Measurements from ENCODE around the gene TXNRD2.

Gene TXNRD2

DNA sequence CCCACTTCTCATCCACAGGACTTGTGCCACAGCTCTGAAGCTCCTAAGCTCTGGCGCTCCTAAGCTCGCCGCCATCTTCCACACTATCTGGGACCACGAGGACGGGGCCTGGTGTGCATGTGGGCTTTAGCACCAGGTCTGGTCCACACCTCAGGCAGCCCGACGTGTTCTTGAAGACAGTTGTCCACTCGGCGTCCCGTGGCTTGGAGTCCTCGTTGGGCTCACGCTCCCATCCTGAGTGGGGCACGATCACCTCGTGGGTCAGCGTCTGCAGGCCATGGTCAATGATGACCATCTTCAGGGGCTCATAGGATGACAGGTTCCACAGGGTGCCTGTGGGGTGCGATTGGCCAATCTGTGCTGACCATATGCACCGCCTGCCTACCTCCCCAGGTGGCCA lies 37.1 kb upstream of the TXNRD2 start:
- no peaks in the 10 kb centered on the region for H3K27me3 ChIP-seq (ENCODE audit: control insufficient read depth, insufficient read depth, low read length)
- H3K9ac ChIP-seq (ENCODE audit: low read length), result no peak overlapping the region
- H3K9me3 ChIP-seq (ENCODE audit: control insufficient read depth, insufficient read depth, low read depth, low read length), result no peaks in the 10 kb centered on the region
- no peak overlapping the region for H3K4me3 ChIP-seq (ENCODE audit: low read depth, low read length)
- peaks cover 10% of the 10 kb centered on the region for H3K4me1 ChIP-seq (ENCODE audit: control insufficient read depth, insufficient read depth, low read length)
- no peak overlapping the region for H3K27ac ChIP-seq (ENCODE audit: low read depth, low read length)
- peaks cover 54% of the 10 kb centered on the region for H3K36me3 ChIP-seq (ENCODE audit: control insufficient read depth, insufficient read depth, low read length)

- peaks cover 64% of the 10 kb centered on the region for H3K36me3 ChIP-seq (ENCODE audit: control insufficient read depth, insufficient read depth, low read length)
- no peak overlapping the region for H3K9ac ChIP-seq (ENCODE audit: low read length)
- H3K4me3 ChIP-seq (ENCODE audit: low read depth, low read length), result no peak overlapping the region
- H3K9me3 ChIP-seq (ENCODE audit: control insufficient read depth, insufficient read depth, low read depth, low read length), result no peaks in the 10 kb centered on the region
- no peaks in the 10 kb centered on the region for H3K27me3 ChIP-seq (ENCODE audit: control insufficient read depth, insufficient read depth, low read length)
- H3K4me1 ChIP-seq (ENCODE audit: control insufficient read depth, insufficient read depth, low read length), result peaks cover 10% of the 10 kb centered on the region
- no peak overlapping the region for H3K27ac ChIP-seq (ENCODE audit: low read depth, low read length)
Observed at GRCh38 chr22:19977296-19978243, 36.0 kb upstream of the TXNRD2 start.

GRCh38 chr22:19976671-19977070 lies 35.1 kb upstream of the TXNRD2 start:
- peaks cover 10% of the 10 kb centered on the region for H3K4me1 ChIP-seq (ENCODE audit: control insufficient read depth, insufficient read depth, low read length)
- no peak overlapping the region for H3K9ac ChIP-seq (ENCODE audit: low read length)
- no peak overlapping the region for H3K4me3 ChIP-seq (ENCODE audit: low read depth, low read length)
- no peak overlapping the region for H3K27ac ChIP-seq (ENCODE audit: low read depth, low read length)
- no peaks in the 10 kb centered on the region for H3K27me3 ChIP-seq (ENCODE audit: control insufficient read depth, insufficient read depth, low read length)
- peaks cover 68% of the 10 kb centered on the region for H3K36me3 ChIP-seq (ENCODE audit: control insufficient read depth, insufficient read depth, low read length)
- H3K9me3 ChIP-seq (ENCODE audit: control insufficient read depth, insufficient read depth, low read depth, low read length), result no peaks in the 10 kb centered on the region

GRCh38 chr22:19975707-19976035 lies 34.1 kb upstream of the TXNRD2 start:
- Histone ChIP-seq H3K27me3 (ENCODE audit: control insufficient read depth, insufficient read depth, low read length) (no peaks in the 10 kb centered on the region), H3K27ac (ENCODE audit: low read depth, low read length) (no peak overlapping the region), H3K36me3 (ENCODE audit: control insufficient read depth, insufficient read depth, low read length) (peaks cover 67% of the 10 kb centered on the region), H3K4me3 (ENCODE audit: low read depth, low read length) (no peak overlapping the region), H3K9ac (ENCODE audit: low read length) (no peak overlapping the region), H3K9me3 (ENCODE audit: control insufficient read depth, insufficient read depth, low read depth, low read length) (no peaks in the 10 kb centered on the region), H3K4me1 (ENCODE audit: control insufficient read depth, insufficient read depth, low read length) (peaks cover 10% of the 10 kb centered on the region)

GRCh38 chr22:19974935-19975706 lies 33.5 kb upstream of the TXNRD2 start:
- H3K9ac ChIP-seq (ENCODE audit: low read length), result no peak overlapping the region

DNA sequence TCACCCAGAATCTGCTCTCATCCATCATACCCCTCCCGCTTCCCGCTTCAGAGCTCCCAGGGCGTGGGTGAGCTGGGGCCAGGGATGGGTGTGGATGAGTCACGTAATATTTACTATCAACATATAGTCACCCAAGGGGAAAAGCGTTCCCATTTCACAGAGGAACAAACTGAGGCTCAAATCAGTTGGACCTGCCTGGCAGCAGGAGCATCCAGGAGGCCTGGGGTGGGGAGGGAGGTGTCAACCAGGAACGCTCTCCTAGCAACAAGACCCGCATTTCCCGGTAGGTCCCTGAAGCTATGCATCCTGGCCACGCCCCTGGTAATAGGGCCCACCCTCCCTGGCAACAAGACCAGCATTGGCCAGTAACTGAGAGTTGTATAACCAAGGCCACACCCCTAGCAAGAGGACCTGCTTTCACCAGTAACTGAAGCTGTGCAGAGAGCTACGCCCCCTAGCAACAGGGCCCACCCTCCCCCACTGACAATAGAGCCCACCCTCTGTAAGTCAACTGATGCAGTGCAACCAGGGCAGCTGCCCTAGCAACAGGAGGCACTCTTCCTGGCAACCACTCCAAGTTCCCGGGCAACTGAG lies 32.7 kb upstream of the TXNRD2 start:
- Histone ChIP-seq H3K36me3 (ENCODE audit: control insufficient read depth, insufficient read depth, low read length) (peaks cover 60% of the 10 kb centered on the region), H3K4me1 (ENCODE audit: control insufficient read depth, insufficient read depth, low read length) (peaks cover 10% of the 10 kb centered on the region), H3K27me3 (ENCODE audit: control insufficient read depth, insufficient read depth, low read length) (no peaks in the 10 kb centered on the region), H3K9ac (ENCODE audit: low read length) (no peak overlapping the region), H3K9me3 (ENCODE audit: control insufficient read depth, insufficient read depth, low read depth, low read length) (no peaks in the 10 kb centered on the region), H3K27ac (ENCODE audit: low read depth, low read length) (no peak overlapping the region), H3K4me3 (ENCODE audit: low read depth, low read length) (no peak overlapping the region)

More at GRCh38 chr22:19974935-19975706, 33.5 kb upstream of the TXNRD2 start:
- H3K4me3 ChIP-seq (ENCODE audit: low read depth, low read length), result no peak overlapping the region
- H3K9me3 ChIP-seq (ENCODE audit: control insufficient read depth, insufficient read depth, low read depth, low read length), result no peaks in the 10 kb centered on the region
- peak overlapping the region; percentile 2; the same call in 1 of the 2 replicates for H3K27ac ChIP-seq (ENCODE audit: low read depth, low read length)
- H3K4me1 ChIP-seq (ENCODE audit: control insufficient read depth, insufficient read depth, low read length), result peaks cover 10% of the 10 kb centered on the region
- peaks cover 64% of the 10 kb centered on the region for H3K36me3 ChIP-seq (ENCODE audit: control insufficient read depth, insufficient read depth, low read length)
- no peaks in the 10 kb centered on the region for H3K27me3 ChIP-seq (ENCODE audit: control insufficient read depth, insufficient read depth, low read length)

DNA sequence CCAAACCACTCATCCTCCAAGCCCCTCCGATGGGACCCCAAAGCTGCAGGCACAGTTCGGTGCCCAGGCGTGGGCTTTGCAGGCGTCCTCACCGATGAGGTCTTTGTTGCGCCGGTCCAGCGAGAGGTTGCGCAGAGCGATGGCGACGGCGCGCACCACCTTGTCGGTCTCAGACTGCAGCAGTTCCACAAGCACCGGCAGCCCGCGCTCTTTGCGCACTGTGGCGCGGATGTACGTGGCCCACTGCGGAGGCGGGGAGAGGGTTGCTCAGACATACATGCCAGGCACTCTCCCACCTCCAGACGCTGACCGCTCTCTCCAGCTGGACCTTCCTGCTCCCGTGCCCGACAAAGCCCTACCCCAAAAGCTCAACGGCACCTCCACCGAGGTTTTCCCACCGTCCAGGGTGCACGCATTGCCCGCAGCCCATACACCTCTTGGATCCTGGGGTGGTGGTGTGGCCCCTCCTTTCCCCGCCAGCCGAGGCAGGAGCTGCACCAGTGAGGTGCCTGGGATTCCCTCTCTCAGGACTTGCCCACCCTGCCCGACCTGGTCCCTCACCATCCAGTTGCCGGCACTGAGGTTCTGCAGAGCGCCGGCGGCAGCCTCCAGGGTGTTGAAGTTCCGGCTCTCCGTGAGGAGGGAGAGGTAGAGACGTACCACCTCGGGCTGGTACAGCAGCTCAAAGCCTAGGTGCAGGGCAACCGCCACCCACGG lies 32.1 kb upstream of the TXNRD2 start:
- Histone ChIP-seq H3K27me3 (ENCODE audit: control insufficient read depth, insufficient read depth, low read length) (no peaks in the 10 kb centered on the region), H3K9ac (ENCODE audit: low read length) (no peak overlapping the region)

DNA sequence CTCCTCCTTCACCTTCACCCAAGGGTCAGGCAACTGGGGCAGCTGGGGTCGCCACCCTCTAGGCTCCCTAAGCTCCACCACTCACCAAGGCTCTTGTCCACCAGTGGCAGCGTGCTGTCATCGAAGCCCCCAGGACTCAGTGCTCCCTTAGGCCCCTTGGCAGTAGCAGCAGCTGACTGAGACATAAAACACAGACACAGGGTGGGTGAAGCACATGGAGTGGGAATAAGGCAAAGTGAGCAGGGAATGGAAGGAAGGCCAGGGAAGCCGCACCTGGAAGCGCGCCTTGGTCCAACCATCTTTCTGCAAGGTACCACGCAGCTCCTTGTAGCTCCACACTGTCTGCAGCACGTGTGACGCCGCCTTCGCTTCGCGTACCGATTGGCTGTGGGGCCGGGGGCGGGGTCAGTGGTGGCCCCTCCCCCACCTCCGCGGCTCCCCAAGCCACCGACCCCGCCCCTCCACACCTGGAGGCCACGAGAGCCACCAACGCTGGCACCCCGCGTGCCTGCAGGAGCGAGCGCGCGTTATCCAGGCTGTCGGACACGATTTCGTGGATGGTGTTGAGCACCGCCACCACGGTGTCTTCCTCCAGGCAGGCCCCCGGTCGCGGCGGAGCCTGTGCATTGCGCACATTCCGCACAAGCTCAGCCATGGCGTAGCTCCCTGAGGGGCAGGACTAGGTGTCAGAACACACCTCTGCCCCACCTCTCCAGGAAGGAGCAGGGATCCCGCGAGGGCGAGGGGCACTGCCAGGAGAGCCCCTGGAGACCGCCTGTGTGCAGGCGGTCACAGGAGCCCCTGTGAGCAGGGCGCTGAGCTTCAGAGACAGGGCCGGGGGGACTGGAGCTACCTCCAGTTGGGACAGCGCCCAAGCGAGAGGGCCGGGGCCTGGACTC lies 31.3 kb upstream of the TXNRD2 start:
- Histone ChIP-seq H3K27ac (ENCODE audit: low read depth, low read length) (no peak overlapping the region), H3K27me3 (ENCODE audit: control insufficient read depth, insufficient read depth, low read length) (no peaks in the 10 kb centered on the region), H3K9ac (ENCODE audit: low read length) (no peak overlapping the region), H3K4me1 (ENCODE audit: control insufficient read depth, insufficient read depth, low read length) (peaks cover 10% of the 10 kb centered on the region), H3K4me3 (ENCODE audit: low read depth, low read length) (no peak overlapping the region), H3K36me3 (ENCODE audit: control insufficient read depth, insufficient read depth, low read length) (peaks cover 50% of the 10 kb centered on the region), H3K9me3 (ENCODE audit: control insufficient read depth, insufficient read depth, low read depth, low read length) (no peaks in the 10 kb centered on the region)

More for the DNA sequence above, 32.1 kb upstream of the TXNRD2 start:
- Histone ChIP-seq H3K36me3 (ENCODE audit: control insufficient read depth, insufficient read depth, low read length) (peaks cover 53% of the 10 kb centered on the region), H3K9me3 (ENCODE audit: control insufficient read depth, insufficient read depth, low read depth, low read length) (no peaks in the 10 kb centered on the region), H3K27ac (ENCODE audit: low read depth, low read length) (no peak overlapping the region), H3K4me3 (ENCODE audit: low read depth, low read length) (no peak overlapping the region), H3K4me1 (ENCODE audit: control insufficient read depth, insufficient read depth, low read length) (peaks cover 10% of the 10 kb centered on the region)

DNA sequence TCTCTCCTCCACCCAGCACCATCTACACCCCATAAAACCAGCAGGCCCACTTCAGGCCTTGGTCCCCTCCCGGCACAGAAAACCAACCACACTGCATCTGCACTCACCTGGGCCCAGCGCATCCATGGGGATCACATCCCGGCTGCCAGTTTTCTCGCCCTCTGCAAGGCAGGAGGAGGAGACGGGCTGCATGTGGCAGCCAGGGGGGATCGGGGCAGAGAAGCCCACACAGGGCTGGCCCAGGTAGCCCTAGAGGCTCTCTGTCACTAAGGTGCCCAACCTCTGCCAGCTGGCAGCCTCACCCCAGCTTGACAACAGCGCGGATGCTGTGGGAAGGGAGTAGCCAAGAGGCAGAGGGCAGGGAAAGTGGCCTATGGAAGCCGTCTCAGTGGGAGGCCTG lies 30.6 kb upstream of the TXNRD2 start:
- no peaks in the 10 kb centered on the region for H3K27me3 ChIP-seq (ENCODE audit: control insufficient read depth, insufficient read depth, low read length)
- H3K27ac ChIP-seq (ENCODE audit: low read depth, low read length), result no peak overlapping the region
- H3K4me3 ChIP-seq (ENCODE audit: low read depth, low read length), result no peak overlapping the region
- H3K36me3 ChIP-seq (ENCODE audit: control insufficient read depth, insufficient read depth, low read length), result peaks cover 43% of the 10 kb centered on the region
- H3K4me1 ChIP-seq (ENCODE audit: control insufficient read depth, insufficient read depth, low read length), result peaks cover 10% of the 10 kb centered on the region
- no peaks in the 10 kb centered on the region for H3K9me3 ChIP-seq (ENCODE audit: control insufficient read depth, insufficient read depth, low read depth, low read length)
- no peak overlapping the region for H3K9ac ChIP-seq (ENCODE audit: low read length)
